Measurements from ENCODE around the gene PDE11A. TPM values are rescaled to one million over a fixed set of nuclear protein-coding genes. Genes with fewer than 3 reads are reported as not detected.

Gene PDE11A
- total and polyA plus RNA-seq, 12 donors, result 0.26 to 2.9 (median 0.58) TPM

DNA sequence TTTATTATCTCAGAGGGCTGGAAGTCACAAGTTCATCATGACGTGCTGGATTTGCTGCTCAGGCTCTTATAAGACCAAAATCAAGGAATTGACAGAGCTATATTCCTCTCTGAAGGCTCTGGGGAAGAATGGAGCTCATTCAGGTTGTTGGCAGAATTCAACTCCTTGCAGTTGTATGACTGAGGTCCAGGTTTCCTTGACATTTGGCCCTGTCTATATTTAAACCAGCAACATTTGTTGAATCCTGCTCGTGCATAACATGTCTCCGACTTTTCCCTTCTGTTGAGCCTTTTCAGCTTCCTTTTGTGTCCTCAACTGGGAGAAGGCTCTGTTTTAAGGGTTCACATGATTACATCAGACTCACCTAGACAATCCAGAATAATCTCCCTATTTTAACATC is 203.4 kb downstream of the PDE11A start:
- intact Hi-C loops (cut with DNase I), result no loop called here
- no peaks in the 10 kb centered on the region for H3K4me1 ChIP-seq (replicated peaks in 1 of 2)
- no peaks in the 10 kb centered on the region for H3K27me3 ChIP-seq
- TF ChIP-seq, protein P1, sequence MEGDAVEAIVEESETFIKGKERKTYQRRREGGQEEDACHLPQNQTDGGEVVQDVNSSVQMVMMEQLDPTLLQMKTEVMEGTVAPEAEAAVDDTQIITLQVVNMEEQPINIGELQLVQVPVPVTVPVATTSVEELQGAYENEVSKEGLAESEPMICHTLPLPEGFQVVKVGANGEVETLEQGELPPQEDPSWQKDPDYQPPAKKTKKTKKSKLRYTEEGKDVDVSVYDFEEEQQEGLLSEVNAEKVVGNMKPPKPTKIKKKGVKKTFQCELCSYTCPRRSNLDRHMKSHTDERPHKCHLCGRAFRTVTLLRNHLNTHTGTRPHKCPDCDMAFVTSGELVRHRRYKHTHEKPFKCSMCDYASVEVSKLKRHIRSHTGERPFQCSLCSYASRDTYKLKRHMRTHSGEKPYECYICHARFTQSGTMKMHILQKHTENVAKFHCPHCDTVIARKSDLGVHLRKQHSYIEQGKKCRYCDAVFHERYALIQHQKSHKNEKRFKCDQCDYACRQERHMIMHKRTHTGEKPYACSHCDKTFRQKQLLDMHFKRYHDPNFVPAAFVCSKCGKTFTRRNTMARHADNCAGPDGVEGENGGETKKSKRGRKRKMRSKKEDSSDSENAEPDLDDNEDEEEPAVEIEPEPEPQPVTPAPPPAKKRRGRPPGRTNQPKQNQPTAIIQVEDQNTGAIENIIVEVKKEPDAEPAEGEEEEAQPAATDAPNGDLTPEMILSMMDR (IDR thresholded peaks at IDR 0.05), result no peak
- no peak for TF ChIP-seq POLR2A (IDR thresholded peaks at IDR 0.05)
- no peaks in the 10 kb centered on the region for H3K36me3 ChIP-seq (replicated peaks in 1 of 2)
- no peaks in the 10 kb centered on the region for H3K9me3 ChIP-seq (replicated peaks in 1 of 3)
- DNase-seq, result no peak
- H3K27ac ChIP-seq, result no peak overlapping the region
- H3K4me3 ChIP-seq, result no peak overlapping the region
- 58 to 65% (median 60%) methylated on average over 3 of the region's 3 CpGs for WGBS, 4 donors

DNA sequence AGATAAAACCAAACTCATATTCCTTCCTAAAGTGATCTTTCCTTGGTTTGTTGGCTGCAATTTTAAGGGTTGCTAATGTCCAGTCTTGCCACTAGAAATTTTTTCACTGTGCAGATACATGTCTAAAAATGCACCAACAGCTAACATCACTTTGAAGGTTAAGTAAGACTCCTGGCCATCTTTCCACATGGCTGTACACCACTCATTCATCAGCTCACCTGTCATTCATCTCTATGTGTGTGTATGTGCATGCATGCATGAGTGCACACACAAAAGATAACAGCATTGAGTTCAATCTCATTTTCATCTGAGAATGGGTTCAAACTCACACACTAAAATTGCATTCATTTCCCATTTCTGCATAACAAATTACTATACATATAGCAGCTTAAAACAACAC is 203.8 kb downstream of the PDE11A start:
- Histone ChIP-seq H3K4me1 (replicated peaks in 1 of 2) (no peaks in the 10 kb centered on the region), H3K9me3 (replicated peaks in 1 of 3) (no peaks in the 10 kb centered on the region), H3K27me3 (no peaks in the 10 kb centered on the region), H3K36me3 (replicated peaks in 1 of 2) (no peaks in the 10 kb centered on the region), H3K4me3 (no peak overlapping the region), H3K27ac (no peak overlapping the region)
- intact Hi-C loops (cut with DNase I), result no loop called here
- TF ChIP-seq, protein P1 (IDR thresholded peaks at IDR 0.05), result no peak
- TF ChIP-seq POLR2A (IDR thresholded peaks at IDR 0.05), result no peak
- DNase-seq, result no peak

DNA sequence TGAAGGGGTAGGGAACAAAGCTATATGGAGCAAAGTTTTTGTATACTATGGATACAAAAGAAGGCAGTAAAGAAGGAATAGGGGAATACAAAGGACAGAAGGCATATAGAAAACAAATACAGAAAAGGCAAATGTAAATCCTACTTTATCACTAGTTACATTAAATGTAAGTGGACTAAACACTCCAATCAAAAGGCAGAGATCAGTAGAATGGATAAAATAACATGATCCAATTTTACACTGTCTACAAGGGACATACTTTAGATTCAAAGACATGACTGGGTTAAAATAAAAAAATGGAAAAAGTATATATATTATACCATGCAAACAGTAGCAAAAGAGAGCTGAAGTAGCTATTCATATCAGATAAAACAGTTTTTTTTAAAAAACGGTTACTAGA is 215.0 kb downstream of the PDE11A start:
- no peak overlapping the region for H3K27ac ChIP-seq
- no peak overlapping the region for H3K4me3 ChIP-seq
- no peak for DNase-seq
- H3K4me1 ChIP-seq (replicated peaks in 1 of 2), result no peaks in the 10 kb centered on the region
- TF ChIP-seq, protein P1 (IDR thresholded peaks at IDR 0.05), result no peak
- no peak for TF ChIP-seq POLR2A (IDR thresholded peaks at IDR 0.05)
- peaks cover 0 to 4% (median 0%) of the 10 kb centered on the region in 3 donors for H3K9me3 ChIP-seq (replicated peaks in 1 of 3)
- peaks cover 3% of the 10 kb centered on the region for H3K27me3 ChIP-seq
- intact Hi-C loops (cut with DNase I), result no loop called here
- no peaks in the 10 kb centered on the region for H3K36me3 ChIP-seq (replicated peaks in 1 of 2)
- WGBS, 4 donors, result 32 to 59% (median 48%) methylated on average over 1 of the region's 1 CpG

DNA sequence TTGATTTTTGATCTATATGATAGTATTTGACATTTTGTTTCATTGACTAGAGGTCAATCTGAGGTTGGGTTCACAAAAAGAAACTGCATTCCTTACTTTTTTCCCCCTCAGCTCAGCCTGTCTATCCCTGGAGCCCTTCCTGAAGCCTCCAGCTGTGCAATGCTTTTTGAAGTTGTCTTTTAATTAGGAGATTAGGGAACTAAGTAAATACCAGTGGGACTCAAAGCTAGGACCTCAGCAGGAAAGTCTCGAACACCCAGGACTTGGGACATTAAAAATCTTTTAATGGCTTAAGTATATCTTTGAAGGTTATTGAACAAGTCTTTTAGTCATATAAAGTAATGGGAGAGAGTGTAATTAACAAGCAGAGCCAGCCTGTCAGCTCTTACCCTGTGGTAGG is 220.2 kb downstream of the PDE11A start:
- H3K27me3 ChIP-seq, result peaks cover 3% of the 10 kb centered on the region
- no peaks in the 10 kb centered on the region for H3K9me3 ChIP-seq (replicated peaks in 1 of 3)
- TF ChIP-seq, protein P1 (IDR thresholded peaks at IDR 0.05), result no peak
- TF ChIP-seq POLR2A (IDR thresholded peaks at IDR 0.05), result no peak
- DNase-seq, result no peak
- no peaks in the 10 kb centered on the region for H3K4me1 ChIP-seq (replicated peaks in 1 of 2)
- intact Hi-C loops (cut with DNase I), result no loop called here
- no peak overlapping the region for H3K27ac ChIP-seq
- WGBS, 4 donors, result 40 to 65% (median 59%) methylated on average over 1 of the region's 1 CpG
- H3K4me3 ChIP-seq, result no peak overlapping the region
- no peaks in the 10 kb centered on the region for H3K36me3 ChIP-seq (replicated peaks in 1 of 2)

All from adrenal gland (tissue), 12 donors.